GM18909 (cell line): ENCODE results near the gene HSDL2.
"Not testable (repeated sequence)": the region's sequence is repeated elsewhere in the genome, so short reads cannot be mapped to it uniquely, and the experiment has no call there.

Experiments used
- ATAC-seq: cut with Tn5 transposase; IDR thresholded peaks from one replicate; pipeline ENCODE4 v1.9.1; 2021; ENCODE audit warnings: mild to moderate bottlenecking; ENCODE audit not compliant: unreplicated experiment, poor library complexity

The HSDL2 gene

GRCh38 chr9:112393146-112393545 is 13.2 kb downstream of the HSDL2 start:
- ATAC-seq, result not testable (repeated sequence)

- no peak for ATAC-seq
Measured at GRCh38 chr9:112396416-112396815, 16.5 kb downstream of the HSDL2 start.

- ATAC-seq, result no peak
Measured at GRCh38 chr9:112396872-112397271, 17.0 kb downstream of the HSDL2 start.

GRCh38 chr9:112401175-112401815 is 21.4 kb downstream of the HSDL2 start:
- ATAC-seq, result no peak

GRCh38 chr9:112403614-112404201 is 23.8 kb downstream of the HSDL2 start:
- no peak for ATAC-seq

- no peak for ATAC-seq
Measured at GRCh38 chr9:112404508-112404932, 24.6 kb downstream of the HSDL2 start.

- no peak for ATAC-seq
Measured at GRCh38 chr9:112408275-112408674, 28.4 kb downstream of the HSDL2 start.

- no peak for ATAC-seq
Measured at GRCh38 chr9:112408819-112409218, 28.9 kb downstream of the HSDL2 start.

GRCh38 chr9:112409758-112410157 is 29.9 kb downstream of the HSDL2 start:
- ATAC-seq, result no peak

- no peak for ATAC-seq
Measured at GRCh38 chr9:112411626-112412027, 31.7 kb downstream of the HSDL2 start.

- ATAC-seq, result not testable (repeated sequence)
Measured at GRCh38 chr9:112413728-112414127, 33.8 kb downstream of the HSDL2 start.

GRCh38 chr9:112420208-112420607 is 40.3 kb downstream of the HSDL2 start:
- ATAC-seq, result no peak

- no peak for ATAC-seq
Measured at GRCh38 chr9:112421771-112422222, 41.9 kb downstream of the HSDL2 start.

GRCh38 chr9:112422417-112423148 is 42.7 kb downstream of the HSDL2 start:
- ATAC-seq, result no peak

GRCh38 chr9:112430006-112430522 is 50.2 kb downstream of the HSDL2 start:
- ATAC-seq, result no peak

- ATAC-seq, result no peak
Measured at GRCh38 chr9:112433499-112434392, 53.8 kb downstream of the HSDL2 start.

- no peak for ATAC-seq
Measured at GRCh38 chr9:112434487-112434886, 54.6 kb downstream of the HSDL2 start.

- no peak for ATAC-seq
Measured at GRCh38 chr9:112437406-112437805, 57.5 kb downstream of the HSDL2 start.

GRCh38 chr9:112439171-112439570 is 59.3 kb downstream of the HSDL2 start:
- no peak for ATAC-seq

- ATAC-seq, result no peak
Measured at GRCh38 chr9:112439825-112440224, 59.9 kb downstream of the HSDL2 start.
